Cardiac muscle cell (in vitro differentiated cells and primary cell): Measurements from ENCODE around the gene PACC1. TPM values are rescaled to one million over a fixed set of nuclear protein-coding genes. Genes with fewer than 3 reads are reported as not detected.
A peak's percentile ranks its signal among the peaks of the same experiment; 100 is the strongest.
"Not testable (repeated sequence)": the region's sequence is repeated elsewhere in the genome, so short reads cannot be mapped to it uniquely, and the experiment has no call there.

Source experiments
- DNase-seq, 2 donors: peaks; one replicate each; pipeline versions ENCODE4 v3.0.0 to v3.0.0-alpha.2; 2010 to 2017; ENCODE audit warnings: low read depth in 1 of 2, low spot score in 1 of 2
- H3K27ac ChIP-seq: fragments of 200-600 bp; sonication (generic); 2 replicates; pipeline ENCODE4 v1.5.1; 2016
- H3K27me3 ChIP-seq: fragments of 200-600 bp; sonication (generic); 2 replicates; pipeline ENCODE4 v1.6.0; 2016; ENCODE audit warnings: control low read depth
- H3K36me3 ChIP-seq: fragments of 200-600 bp; sonication (generic); 2 replicates; pipeline ENCODE4 v1.5.1; 2016; ENCODE audit warnings: control low read depth
- H3K4me1 ChIP-seq: fragments of 200-600 bp; sonication (generic); 2 replicates; pipeline ENCODE4 v1.8.1; 2017; ENCODE audit warnings: low read depth, mild to moderate bottlenecking, mixed run types
- H3K4me3 ChIP-seq: fragments of 200-600 bp; sonication (generic); 2 replicates; pipeline ENCODE4 v1.5.1; 2016; ENCODE audit warnings: mild to moderate bottlenecking
- H3K9me3 ChIP-seq: fragments of 200-600 bp; sonication (generic); 2 replicates; pipeline ENCODE4 v1.5.1; 2017; ENCODE audit warnings: low read depth, mild to moderate bottlenecking, control low read depth
- CTCF ChIP-seq: IDR thresholded peaks from 2 replicates; pipeline ENCODE4 v1.5.1; 2012; ENCODE audit warnings: low read depth, mild to moderate bottlenecking, low read length
- polyA plus RNA-seq: library from polyadenylated mRNA; unstranded; fragments of >200 nt; fragmentation: Nextera tagmentation; extraction: Ambion mirVana; gene quantifications from 2 replicates; pipeline ENCODE4 v1.2.1, GENCODE V29; 2016
- total RNA-seq: library from RNA; depleted of rRNA; stranded (reverse); fragments of >200 nt; gene quantifications from 2 replicates; pipeline ENCODE4 v1.2.3, GENCODE V29; 2016

Gene PACC1
- total and polyA plus RNA-seq, 2 experiments from 2014 or later: 8.5 to 9.5 TPM

GRCh38 chr1:212401838-212402582 is 12.7 kb downstream of the PACC1 start:
- H3K9me3 ChIP-seq: no peaks in the 10 kb centered on the region
- H3K27me3 ChIP-seq: no peaks in the 10 kb centered on the region
- H3K4me3 ChIP-seq: no peak overlapping the region
- H3K36me3 ChIP-seq: no peaks in the 10 kb centered on the region
- DNase-seq: peak in 1 of 2 donors; percentile 71
- H3K4me1 ChIP-seq: no peaks in the 10 kb centered on the region
- no peak for TF ChIP-seq CTCF
- H3K27ac ChIP-seq: no peak overlapping the region

DNA sequence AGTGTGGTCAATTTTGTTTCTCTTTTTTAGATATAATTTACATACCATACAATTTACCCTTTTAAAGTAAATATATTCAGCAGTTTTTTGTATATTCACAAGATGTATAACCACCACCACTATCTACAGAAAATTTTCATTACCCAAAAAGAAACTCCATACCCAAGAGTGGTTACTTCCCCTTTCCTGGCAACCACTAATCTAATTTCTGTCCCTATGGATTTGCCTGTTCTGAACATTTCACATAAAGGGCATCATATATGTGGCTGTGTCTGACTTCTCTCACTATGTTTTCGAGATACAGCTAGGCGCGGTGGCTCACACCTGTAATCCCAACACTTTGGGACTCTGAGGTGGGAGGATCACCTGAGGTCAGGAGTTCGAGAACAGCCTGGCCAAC is 13.6 kb downstream of the PACC1 start:
- Histone ChIP-seq H3K27me3 (no peaks in the 10 kb centered on the region), H3K36me3 (no peaks in the 10 kb centered on the region), H3K4me1 (no peaks in the 10 kb centered on the region), H3K27ac (no peak overlapping the region), H3K4me3 (no peak overlapping the region), H3K9me3 (no peaks in the 10 kb centered on the region)
- TF ChIP-seq CTCF: no peak
- DNase-seq: no peak

GRCh38 chr1:212397171-212397570 is 17.5 kb downstream of the PACC1 start:
- no peak for TF ChIP-seq CTCF
- no peak for DNase-seq
- H3K4me3 ChIP-seq: no peak overlapping the region
- no peaks in the 10 kb centered on the region for H3K27me3 ChIP-seq
- no peaks in the 10 kb centered on the region for H3K4me1 ChIP-seq
- no peaks in the 10 kb centered on the region for H3K36me3 ChIP-seq
- no peak overlapping the region for H3K27ac ChIP-seq
- H3K9me3 ChIP-seq: no peaks in the 10 kb centered on the region

DNA sequence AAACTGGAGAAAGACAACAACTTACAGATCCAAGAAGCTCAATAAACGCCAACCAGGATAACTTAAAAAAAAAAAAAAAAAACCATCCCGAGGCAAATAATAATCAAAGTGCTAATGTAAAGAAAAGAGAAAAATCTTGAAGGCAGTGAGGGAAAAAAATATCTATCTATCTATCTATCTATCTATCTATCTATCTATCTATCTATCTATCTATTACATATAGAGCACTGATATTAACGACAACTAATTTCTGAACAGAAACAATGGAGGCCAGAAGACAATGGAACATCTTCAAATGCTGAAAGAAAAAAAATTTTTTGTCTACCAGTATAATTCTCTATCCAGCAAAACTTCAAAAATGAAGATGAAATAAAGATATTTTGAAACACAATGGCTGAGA is 18.0 kb downstream of the PACC1 start:
- Histone ChIP-seq H3K27me3 (no peaks in the 10 kb centered on the region), H3K4me1 (no peaks in the 10 kb centered on the region), H3K36me3 (no peaks in the 10 kb centered on the region), H3K4me3 (no peak overlapping the region), H3K27ac (no peak overlapping the region), H3K9me3 (no peaks in the 10 kb centered on the region)
- TF ChIP-seq CTCF: no peak
- DNase-seq: no peak

DNA sequence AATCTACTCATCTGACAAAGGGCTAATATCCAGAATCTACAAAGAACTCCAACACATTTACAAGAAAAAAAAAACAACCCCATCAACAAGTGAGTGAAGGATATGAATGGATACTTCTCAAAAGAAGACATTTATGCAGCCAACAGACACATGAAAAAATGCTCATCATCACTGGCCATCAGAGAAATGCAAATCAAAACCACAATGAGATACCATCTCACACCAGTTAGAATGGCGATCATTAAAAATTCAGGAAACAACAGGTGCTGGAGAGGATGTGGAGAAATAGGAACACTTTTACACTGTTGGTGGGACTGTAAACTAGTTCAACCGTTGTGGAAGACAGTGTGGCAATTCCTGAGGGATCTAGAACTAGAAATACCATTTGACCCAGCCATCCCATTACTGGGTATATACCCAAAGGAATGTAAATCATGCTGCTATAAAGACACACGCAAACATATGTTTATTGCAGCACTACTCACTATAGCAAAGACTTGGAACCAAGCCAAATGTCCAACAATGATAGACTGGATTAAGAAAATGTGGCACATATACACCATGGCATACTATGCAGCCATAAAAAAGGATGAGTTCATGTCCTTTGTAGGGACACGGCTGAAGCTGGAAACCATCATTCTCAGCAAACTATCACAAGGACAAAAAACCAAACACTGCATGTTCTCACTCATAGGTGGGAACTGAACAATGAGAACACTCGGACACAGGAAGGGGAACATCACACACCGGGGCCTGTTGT is 18.8 kb downstream of the PACC1 start:
- not testable (repeated sequence) for DNase-seq, H3K9me3 ChIP-seq, H3K36me3 ChIP-seq, H3K4me1 ChIP-seq, H3K27ac ChIP-seq, H3K27me3 ChIP-seq, H3K4me3 ChIP-seq
